Prostate gland (tissue), 2 donors: ENCODE data around the gene FGG.

ENCODE experiments used
- POLR2A ChIP-seq: fragments of 450-650 bp; IDR thresholded peaks from one replicate; pipeline ENCODE4 v1.6.1; 2016; ENCODE audit warnings: antibody characterized with exemption, mild to moderate bottlenecking
- TF ChIP-seq, protein P1 (sequence below), 4 experiments: fragments of 200-600 bp in 2 of 4; fragments of 450-650 bp in 2 of 4; sonication (generic) in 2 of 4; IDR thresholded peaks; 1 replicate in 3 of 4; 2 replicates in 1 of 4; pipeline ENCODE4 v1.5.1; 2016 to 2019; ENCODE audit warnings: antibody characterized with exemption in 4 of 4, mild to moderate bottlenecking in 2 of 4, moderate library complexity in 2 of 4

DNA sequence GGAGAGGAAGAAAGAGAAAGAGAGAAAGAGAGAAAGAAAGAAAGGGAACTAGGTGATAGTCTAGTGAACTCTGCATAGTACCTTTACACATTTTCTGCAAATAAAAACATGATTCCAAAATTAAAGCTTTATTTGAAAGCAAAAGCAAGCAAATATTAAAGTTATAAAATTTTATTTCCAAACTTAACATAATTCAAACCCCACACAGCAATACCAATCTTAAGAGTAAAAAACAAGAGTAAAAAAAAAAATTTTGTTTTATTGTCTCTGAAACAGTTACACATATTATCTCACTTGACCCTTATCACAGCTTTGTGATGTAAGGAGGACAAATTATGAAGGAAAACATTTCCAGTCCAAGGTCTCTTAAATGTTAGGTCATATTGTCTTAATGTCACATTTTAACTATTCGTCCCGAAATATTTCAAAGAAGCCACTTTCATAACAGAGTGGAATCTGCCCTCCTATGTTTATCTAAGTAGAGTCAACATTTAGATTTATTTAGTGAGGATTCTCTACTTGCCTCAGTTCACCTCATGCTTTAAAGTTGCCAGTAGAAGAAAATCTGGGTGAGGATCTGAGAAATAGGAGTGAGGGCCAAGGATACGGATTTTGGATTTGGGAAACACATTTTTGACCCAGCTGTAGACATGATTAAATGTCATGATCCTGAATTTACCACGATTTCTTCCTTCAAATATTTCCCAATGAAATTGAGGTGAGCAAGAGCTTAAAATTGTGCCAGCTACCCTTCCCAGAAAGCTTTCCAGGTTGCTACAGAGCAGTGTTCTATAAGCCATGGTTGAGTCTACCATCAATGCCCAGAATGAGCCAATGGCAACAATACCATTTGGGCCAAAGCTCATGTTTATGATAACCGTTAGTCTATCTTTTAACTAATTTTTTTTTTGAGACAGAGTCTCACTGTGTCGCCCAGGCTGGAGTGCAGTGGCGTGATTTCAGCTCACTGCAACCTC lies 14.4 kb downstream of the FGG start:
- TF ChIP-seq, protein P1, sequence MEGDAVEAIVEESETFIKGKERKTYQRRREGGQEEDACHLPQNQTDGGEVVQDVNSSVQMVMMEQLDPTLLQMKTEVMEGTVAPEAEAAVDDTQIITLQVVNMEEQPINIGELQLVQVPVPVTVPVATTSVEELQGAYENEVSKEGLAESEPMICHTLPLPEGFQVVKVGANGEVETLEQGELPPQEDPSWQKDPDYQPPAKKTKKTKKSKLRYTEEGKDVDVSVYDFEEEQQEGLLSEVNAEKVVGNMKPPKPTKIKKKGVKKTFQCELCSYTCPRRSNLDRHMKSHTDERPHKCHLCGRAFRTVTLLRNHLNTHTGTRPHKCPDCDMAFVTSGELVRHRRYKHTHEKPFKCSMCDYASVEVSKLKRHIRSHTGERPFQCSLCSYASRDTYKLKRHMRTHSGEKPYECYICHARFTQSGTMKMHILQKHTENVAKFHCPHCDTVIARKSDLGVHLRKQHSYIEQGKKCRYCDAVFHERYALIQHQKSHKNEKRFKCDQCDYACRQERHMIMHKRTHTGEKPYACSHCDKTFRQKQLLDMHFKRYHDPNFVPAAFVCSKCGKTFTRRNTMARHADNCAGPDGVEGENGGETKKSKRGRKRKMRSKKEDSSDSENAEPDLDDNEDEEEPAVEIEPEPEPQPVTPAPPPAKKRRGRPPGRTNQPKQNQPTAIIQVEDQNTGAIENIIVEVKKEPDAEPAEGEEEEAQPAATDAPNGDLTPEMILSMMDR (IDR thresholded peaks at IDR 0.05) = no peak
- no peak for TF ChIP-seq POLR2A
